T47D (cell line): ENCODE results near the gene NCR2.
"Not testable (repeated sequence)": the region's sequence is repeated elsewhere in the genome, so short reads cannot be mapped to it uniquely, and the experiment has no call there.

Source experiments
- DNase-seq, 2 experiments: peaks; one replicate each; pipeline versions ENCODE4 v3.0.0 to v3.0.0-alpha.2; 2011 to 2012; ENCODE audit warnings: low read depth in 1 of 2, low spot score in 1 of 2
- JUND ChIP-seq: IDR thresholded peaks from 2 replicates; pipeline ENCODE4 v1.6.1; 2012; ENCODE audit warnings: low read depth
- in situ Hi-C: cut with HindIII; loops from 2 replicates; pipeline ENCODE4 v1.10.0; 2016; ENCODE audit warnings: low sequenced_read_pairs, low pct_unique_long_range_greater_than_20kb

Gene NCR2, protein sequence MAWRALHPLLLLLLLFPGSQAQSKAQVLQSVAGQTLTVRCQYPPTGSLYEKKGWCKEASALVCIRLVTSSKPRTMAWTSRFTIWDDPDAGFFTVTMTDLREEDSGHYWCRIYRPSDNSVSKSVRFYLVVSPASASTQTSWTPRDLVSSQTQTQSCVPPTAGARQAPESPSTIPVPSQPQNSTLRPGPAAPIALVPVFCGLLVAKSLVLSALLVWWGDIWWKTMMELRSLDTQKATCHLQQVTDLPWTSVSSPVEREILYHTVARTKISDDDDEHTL

DNA sequence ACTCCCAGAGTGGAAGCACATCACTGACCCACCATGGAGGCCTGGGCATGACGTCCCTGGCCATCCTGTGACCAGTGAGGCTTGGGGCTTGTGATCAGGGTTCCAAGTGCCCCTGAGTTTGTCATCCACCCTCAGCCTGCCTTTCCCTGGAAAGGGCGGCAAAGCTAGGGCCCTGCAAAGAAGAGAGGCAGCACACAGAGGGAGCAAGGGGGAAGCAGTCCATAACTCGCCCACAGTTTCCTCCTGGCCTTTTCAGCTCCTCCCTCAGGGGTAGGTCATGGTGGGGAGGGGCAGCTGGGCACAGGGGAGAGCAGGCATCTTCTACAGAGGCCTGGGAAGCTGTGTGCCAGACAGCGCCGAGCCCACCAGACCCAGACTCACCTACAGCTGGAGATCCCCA is at the start of gene NCR2:
Gene NCR2, plus strand, starts transcription at position 313 of the 400 bp plus-strand sequence. CDS start 269 bp downstream, outside the sequence.
- in situ Hi-C loops: no loop called here
- DNase-seq: no peak
- no peak for TF ChIP-seq JUND

DNA sequence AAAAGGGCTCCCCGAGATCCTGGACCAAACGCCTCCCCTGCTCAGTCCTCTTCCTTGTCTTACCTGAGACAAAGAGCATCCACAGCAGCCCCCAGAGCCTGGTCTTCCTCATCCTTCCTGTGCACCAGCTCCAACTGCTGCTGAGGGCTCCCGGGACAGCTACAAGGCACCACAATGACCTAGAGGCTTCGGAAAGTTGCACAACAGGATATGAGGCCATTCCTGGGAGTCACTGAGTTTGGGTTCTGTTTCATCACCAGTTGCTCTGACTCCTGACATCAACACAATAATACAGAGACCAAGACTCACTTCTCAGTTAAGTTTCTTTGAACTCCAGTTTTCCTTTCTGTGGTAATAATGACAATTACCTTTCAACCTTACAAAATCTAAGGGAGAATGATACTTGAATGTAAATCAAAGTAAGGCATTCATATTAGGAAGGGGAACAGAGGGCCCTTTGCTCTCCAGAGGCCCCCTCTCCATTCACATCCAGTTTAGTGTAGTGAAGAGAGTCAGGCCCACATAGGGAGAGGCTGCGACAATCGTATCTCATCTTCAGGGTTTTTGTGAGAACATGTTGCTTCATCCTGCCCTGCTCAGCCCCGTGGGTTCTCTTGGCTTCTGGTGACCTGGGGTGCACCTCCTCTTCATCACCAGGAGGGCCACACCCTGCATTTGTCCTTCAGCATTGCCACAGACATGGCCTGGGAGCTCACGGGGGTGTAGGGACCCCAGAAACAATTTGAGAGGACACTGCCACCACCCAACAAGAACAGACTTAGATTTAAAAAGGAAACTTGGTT is 48.7 kb upstream of the NCR2 start, which contains the start of gene TREM1:
Gene TREM1, minus strand, starts transcription at position 139 of the 803 bp plus-strand sequence. Its CDS starts 27 bp downstream, at position 112.
- no peak for DNase-seq
- in situ Hi-C loops: no loop called here
- TF ChIP-seq JUND: no peak

DNA sequence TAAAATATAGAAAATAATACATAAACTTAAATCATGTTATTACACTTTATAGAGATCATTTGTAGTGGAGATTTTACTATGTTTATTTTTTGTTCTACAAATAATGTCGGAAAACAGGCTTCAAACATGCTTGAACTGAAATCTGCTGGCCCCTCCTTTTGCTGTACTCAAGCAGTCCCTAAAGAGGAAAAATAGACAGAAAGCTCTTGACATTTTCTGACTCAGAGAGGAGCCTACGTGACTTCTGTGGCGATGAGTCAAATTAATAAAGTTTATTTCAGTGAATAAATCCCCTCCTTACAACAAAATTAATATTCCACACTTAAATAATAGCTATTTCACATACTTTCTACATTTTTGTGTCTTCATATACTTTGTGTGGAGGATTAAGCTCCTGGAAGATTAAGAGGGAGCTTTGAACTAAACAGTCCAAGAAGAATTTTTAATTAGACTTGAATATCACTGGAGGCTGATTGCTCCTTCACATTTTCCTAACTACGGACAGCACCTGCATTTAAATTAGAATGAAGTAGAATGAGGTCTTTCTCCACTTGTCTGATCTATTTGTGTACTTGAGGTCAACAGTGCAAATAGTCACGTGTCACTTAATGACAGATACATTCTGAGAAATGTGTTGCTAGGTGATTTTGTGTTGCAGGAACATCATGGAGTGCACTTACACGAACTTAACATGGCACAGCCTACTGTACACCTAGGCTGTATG is 47.2 kb upstream of the NCR2 start:
- DNase-seq: no peak
- no peak for TF ChIP-seq JUND
- in situ Hi-C loops: no loop called here

GRCh38 chr6:41288754-41289129 is 46.7 kb upstream of the NCR2 start:
- no peak for DNase-seq
- TF ChIP-seq JUND: no peak
- in situ Hi-C loops: no loop called here

- TF ChIP-seq JUND: no peak
- in situ Hi-C loops: no loop called here
- no peak for DNase-seq
These were observed 45.6 kb upstream of the NCR2 start for GRCh38 chr6:41289815-41290214.

- in situ Hi-C loops: no loop called here
- DNase-seq: no peak
- TF ChIP-seq JUND: no peak
These were observed 43.7 kb upstream of the NCR2 start for GRCh38 chr6:41291717-41292116.

GRCh38 chr6:41294214-41294872 is 41.1 kb upstream of the NCR2 start:
- no peak for TF ChIP-seq JUND
- in situ Hi-C loops: no loop called here
- DNase-seq: peak in 1 of 2 experiments; percentile 22

DNA sequence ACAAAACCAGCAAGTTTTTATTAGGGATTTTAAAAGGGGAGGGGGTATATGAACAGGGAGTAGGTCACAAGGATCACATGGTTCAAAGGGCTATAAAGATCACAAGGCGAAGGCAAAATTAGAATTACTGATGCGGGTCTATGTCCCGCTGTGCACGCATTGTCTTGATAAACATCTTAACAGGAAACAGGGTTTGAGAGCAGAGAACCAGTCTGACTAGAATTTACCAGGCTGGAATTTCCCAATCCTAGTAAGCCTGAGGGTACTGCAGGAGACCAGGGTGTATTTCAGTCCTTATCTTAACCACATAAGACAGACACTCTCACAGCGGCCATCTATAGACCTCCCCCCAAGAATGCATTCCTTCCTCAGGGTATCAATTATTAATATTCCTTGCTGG is 38.2 kb upstream of the NCR2 start:
- in situ Hi-C loops: not testable (repeated sequence)

DNA sequence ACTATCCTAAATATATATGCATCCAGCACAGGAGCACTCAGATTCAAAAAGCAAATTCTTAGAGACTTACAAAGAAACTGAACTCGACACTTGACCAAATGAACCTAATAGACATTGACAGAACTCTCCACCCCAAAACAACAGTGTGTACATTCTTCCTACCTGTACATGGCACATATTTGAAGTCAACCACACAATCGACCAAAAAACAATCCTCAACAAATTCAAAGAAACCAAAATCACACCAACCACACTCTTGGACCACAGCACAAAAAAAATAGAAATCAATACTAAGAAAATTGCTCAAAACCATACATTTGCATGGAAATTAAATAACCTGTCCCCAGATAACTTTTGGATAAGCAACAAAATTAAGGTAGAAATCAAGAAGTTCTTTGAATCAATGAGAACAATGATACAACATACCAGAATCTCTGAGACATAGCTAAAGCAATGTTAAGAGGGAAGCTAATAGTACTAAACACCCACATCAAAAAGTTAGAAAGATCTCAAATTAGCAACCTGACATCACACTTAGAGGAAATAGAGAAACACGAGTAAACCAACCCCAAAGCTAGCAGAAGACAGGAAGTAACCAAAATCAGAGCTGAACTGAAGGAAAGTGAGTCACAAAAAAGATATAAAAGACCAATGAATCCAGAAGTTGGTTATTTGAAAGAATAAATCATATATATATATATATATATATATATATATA is 36.5 kb upstream of the NCR2 start:
- TF ChIP-seq JUND: no peak
- in situ Hi-C loops: no loop called here
- no peak for DNase-seq

More for the DNA sequence above, 38.2 kb upstream of the NCR2 start:
- peak in 1 of 2 experiments; percentile 43 for DNase-seq

- TF ChIP-seq JUND: no peak
- DNase-seq: no peak
- in situ Hi-C loops: no loop called here
These were observed 32.8 kb upstream of the NCR2 start for GRCh38 chr6:41302638-41303037.

DNA sequence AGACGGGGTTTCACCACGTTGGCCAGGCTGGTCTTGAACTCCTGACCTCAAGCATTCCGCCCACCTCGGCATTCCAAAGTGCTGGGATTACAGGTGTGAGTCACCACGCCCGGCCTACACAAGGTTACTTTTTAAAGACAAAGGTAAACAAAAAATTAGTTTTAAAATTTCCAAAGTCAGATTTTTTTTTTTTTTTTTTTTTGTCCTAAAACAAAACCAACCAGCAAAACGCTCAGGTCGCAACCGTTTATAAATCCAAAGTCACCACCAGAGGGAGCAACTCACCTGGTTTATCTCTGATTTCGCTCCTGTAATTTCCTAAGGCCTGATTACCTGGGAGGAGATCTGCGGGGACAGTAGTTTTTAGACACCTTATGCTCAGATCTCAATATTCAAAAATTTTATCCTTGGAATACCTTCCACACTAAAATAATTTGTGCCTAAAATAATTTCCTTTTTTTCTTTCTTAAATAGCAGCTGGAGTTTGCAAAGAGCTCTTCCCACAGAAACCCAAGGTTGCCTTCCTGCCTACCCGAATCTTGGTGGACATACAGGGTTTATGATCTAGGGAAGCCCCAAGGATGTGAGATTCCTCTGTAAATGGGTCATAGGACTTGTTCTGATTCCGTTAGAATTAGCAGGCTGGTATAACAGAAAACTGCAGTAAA is 29.1 kb upstream of the NCR2 start:
- in situ Hi-C loops: no loop called here
- TF ChIP-seq JUND: no peak
- DNase-seq: peak; percentile 31 to 73

GRCh38 chr6:41315203-41315602 is 20.2 kb upstream of the NCR2 start:
- in situ Hi-C loops: no loop called here

More at GRCh38 chr6:41315203-41315602, 20.2 kb upstream of the NCR2 start:
- DNase-seq: no peak
- TF ChIP-seq JUND: no peak
